Measurements from ENCODE around the gene BCL7A. TPM values are rescaled to one million over a fixed set of nuclear protein-coding genes. Genes with fewer than 3 reads are reported as not detected.
A peak's percentile ranks its signal among the peaks of the same experiment; 100 is the strongest.

The BCL7A gene
- total and polyA plus RNA-seq, 2 experiments from 2014 or later, result 9.6 to 14.9 TPM

GRCh38 chr12:122096591-122097149 lies 75.0 kb downstream of the BCL7A start:
- DNase-seq (ENCODE audit: low spot score), result no peak

GRCh38 chr12:122097584-122097926 lies 75.9 kb downstream of the BCL7A start:
- Histone ChIP-seq H4K20me1 (ENCODE audit: insufficient read depth, poor library complexity, severe bottlenecking) (no peaks in the 10 kb centered on the region), H3K4me1 (ENCODE audit: insufficient read depth) (peaks cover 32% of the 10 kb centered on the region), H3K4me3 (no peak overlapping the region), H3K79me2 (peaks cover 88% of the 10 kb centered on the region), H3K36me3 (replicated peaks; ENCODE audit: insufficient read depth, low read depth) (no peaks in the 10 kb centered on the region), H2AFZ (no peak overlapping the region), H3K9me3 (ENCODE audit: low read depth) (no peaks in the 10 kb centered on the region), H3K4me2 (peak overlapping the region; percentile 59), H3K27ac (peak overlapping the region; percentile 94), H3K27me3 (no peaks in the 10 kb centered on the region), H3K9me2 (replicated peaks; ENCODE audit: insufficient read depth) (no peaks in the 10 kb centered on the region)
- no peak for TF ChIP-seq CTCF (IDR thresholded peaks at IDR 0.05; ENCODE audit: poor library complexity)
- no peak for TF ChIP-seq EZH2 (IDR thresholded peaks at IDR 0.05; ENCODE audit: borderline replicate concordance)
- TF ChIP-seq EZH2phosphoT487 (IDR thresholded peaks at IDR 0.05; ENCODE audit: low read depth, severe bottlenecking, unreplicated experiment), result no peak
- no peak for DNase-seq (ENCODE audit: low spot score)
- 34% methylated on average over 2 of the region's 2 CpGs for WGBS (ENCODE audit: low lambda C conversion rate, missing lambda C conversion rate)

More at GRCh38 chr12:122096591-122097149, 75.0 kb downstream of the BCL7A start:
- WGBS (ENCODE audit: low lambda C conversion rate, missing lambda C conversion rate), result 79% methylated on average over 20 of the region's 20 CpGs
- H3K4me2 ChIP-seq, result peak overlapping the region; percentile 59
- no peak overlapping the region for H2AFZ ChIP-seq
- H4K20me1 ChIP-seq (ENCODE audit: insufficient read depth, poor library complexity, severe bottlenecking), result no peaks in the 10 kb centered on the region
- no peak overlapping the region for H3K4me3 ChIP-seq
- peak overlapping the region; percentile 94 for H3K27ac ChIP-seq
- peaks cover 88% of the 10 kb centered on the region for H3K79me2 ChIP-seq
- no peaks in the 10 kb centered on the region for H3K27me3 ChIP-seq
- H3K9me3 ChIP-seq (ENCODE audit: low read depth), result no peaks in the 10 kb centered on the region
- TF ChIP-seq CTCF (IDR thresholded peaks at IDR 0.05; ENCODE audit: poor library complexity) (no peak), EZH2phosphoT487 (IDR thresholded peaks at IDR 0.05; ENCODE audit: low read depth, severe bottlenecking, unreplicated experiment) (no peak), EZH2 (IDR thresholded peaks at IDR 0.05; ENCODE audit: borderline replicate concordance) (no peak)
- peaks cover 32% of the 10 kb centered on the region for H3K4me1 ChIP-seq (ENCODE audit: insufficient read depth)
- H3K36me3 ChIP-seq (replicated peaks; ENCODE audit: insufficient read depth, low read depth), result no peaks in the 10 kb centered on the region
- no peaks in the 10 kb centered on the region for H3K9me2 ChIP-seq (replicated peaks; ENCODE audit: insufficient read depth)

GRCh38 chr12:122097927-122098756 lies 76.5 kb downstream of the BCL7A start:
- no peaks in the 10 kb centered on the region for H3K9me3 ChIP-seq (ENCODE audit: low read depth)
- H2AFZ ChIP-seq, result no peak overlapping the region
- peak overlapping the region; percentile 94 for H3K27ac ChIP-seq
- H3K79me2 ChIP-seq, result peaks cover 88% of the 10 kb centered on the region
- peaks cover 32% of the 10 kb centered on the region for H3K4me1 ChIP-seq (ENCODE audit: insufficient read depth)
- WGBS (ENCODE audit: low lambda C conversion rate, missing lambda C conversion rate), result 36% methylated on average over 10 of the region's 10 CpGs
- H3K9me2 ChIP-seq (replicated peaks; ENCODE audit: insufficient read depth), result no peaks in the 10 kb centered on the region
- H4K20me1 ChIP-seq (ENCODE audit: insufficient read depth, poor library complexity, severe bottlenecking), result no peaks in the 10 kb centered on the region
- H3K4me2 ChIP-seq, result peak overlapping the region; percentile 59
- H3K27me3 ChIP-seq, result no peaks in the 10 kb centered on the region
- no peak overlapping the region for H3K4me3 ChIP-seq
- DNase-seq (ENCODE audit: low spot score), result peak; percentile 78
- H3K36me3 ChIP-seq (replicated peaks; ENCODE audit: insufficient read depth, low read depth), result no peaks in the 10 kb centered on the region
- no peak for TF ChIP-seq CTCF (IDR thresholded peaks at IDR 0.05; ENCODE audit: poor library complexity)
- no peak for TF ChIP-seq EZH2 (IDR thresholded peaks at IDR 0.05; ENCODE audit: borderline replicate concordance)
- no peak for TF ChIP-seq EZH2phosphoT487 (IDR thresholded peaks at IDR 0.05; ENCODE audit: low read depth, severe bottlenecking, unreplicated experiment)

Data from hepatocyte (in vitro differentiated cells).